ENCODE data around the gene ZFC3H1. TPM values are rescaled to one million over a fixed set of nuclear protein-coding genes. Genes with fewer than 3 reads are reported as not detected.

Gene ZFC3H1
- total RNA-seq, 1 donor from 2014 or later: 44.8 TPM

- no peak for TF ChIP-seq CTCF (IDR thresholded peaks at IDR 0.05)
- no peaks in the 10 kb centered on the region for H3K36me3 ChIP-seq
- H3K4me3 ChIP-seq: peak overlapping the region; percentile 4
- no peak overlapping the region for H3K27ac ChIP-seq
- no peak for ATAC-seq
- DNase-seq: no peak
- no peaks in the 10 kb centered on the region for H3K9me3 ChIP-seq
- H3K27me3 ChIP-seq: no peaks in the 10 kb centered on the region
- intact Hi-C loops (cut with DNase I): no loop called here
- H3K4me1 ChIP-seq: peaks cover 10% of the 10 kb centered on the region
Observed at GRCh38 chr12:71684081-71684480, 20.4 kb upstream of the ZFC3H1 start.

- H3K27ac ChIP-seq: no peak overlapping the region
- H3K9me3 ChIP-seq: no peaks in the 10 kb centered on the region
- H3K36me3 ChIP-seq: no peaks in the 10 kb centered on the region
- ATAC-seq: no peak
- H3K27me3 ChIP-seq: no peaks in the 10 kb centered on the region
- H3K4me3 ChIP-seq: no peak overlapping the region
- DNase-seq: no peak
- H3K4me1 ChIP-seq: peaks cover 10% of the 10 kb centered on the region
- no peak for TF ChIP-seq CTCF (IDR thresholded peaks at IDR 0.05)
- intact Hi-C loops (cut with DNase I): no loop called here
Observed at GRCh38 chr12:71683633-71684032, 20.0 kb upstream of the ZFC3H1 start.

GRCh38 chr12:71682466-71682865 is 18.8 kb upstream of the ZFC3H1 start:
- H3K4me1 ChIP-seq: peaks cover 7% of the 10 kb centered on the region
- no peak for TF ChIP-seq CTCF (IDR thresholded peaks at IDR 0.05)
- ATAC-seq (no peak), DNase-seq (no peak)
- no peak overlapping the region for H3K27ac ChIP-seq
- H3K4me3 ChIP-seq: no peak overlapping the region
- no peaks in the 10 kb centered on the region for H3K9me3 ChIP-seq
- intact Hi-C loops (cut with DNase I): no loop called here
- H3K27me3 ChIP-seq: no peaks in the 10 kb centered on the region
- no peaks in the 10 kb centered on the region for H3K36me3 ChIP-seq

GRCh38 chr12:71671816-71672215 is 8.2 kb upstream of the ZFC3H1 start:
- no peak for ATAC-seq

GRCh38 chr12:71671311-71671710 is 7.7 kb upstream of the ZFC3H1 start:
- TF ChIP-seq CTCF (IDR thresholded peaks at IDR 0.05): no peak
- no peak for ATAC-seq

More at GRCh38 chr12:71671816-71672215, 8.2 kb upstream of the ZFC3H1 start:
- Histone ChIP-seq H3K27ac (no peak overlapping the region), H3K36me3 (no peaks in the 10 kb centered on the region), H3K27me3 (no peaks in the 10 kb centered on the region), H3K9me3 (no peaks in the 10 kb centered on the region), H3K4me1 (no peaks in the 10 kb centered on the region), H3K4me3 (no peak overlapping the region)
- intact Hi-C loops (cut with DNase I): no loop called here
- TF ChIP-seq CTCF (IDR thresholded peaks at IDR 0.05): no peak
- DNase-seq: no peak

GRCh38 chr12:71666259-71666658 is 2.6 kb upstream of the ZFC3H1 start:
- ATAC-seq (no peak), DNase-seq (no peak)
- H3K36me3 ChIP-seq: no peaks in the 10 kb centered on the region
- no peaks in the 10 kb centered on the region for H3K9me3 ChIP-seq
- H3K4me3 ChIP-seq: no peak overlapping the region
- peaks cover 19% of the 10 kb centered on the region for H3K4me1 ChIP-seq
- no peak overlapping the region for H3K27ac ChIP-seq
- intact Hi-C loops (cut with DNase I): no loop called here
- TF ChIP-seq CTCF (IDR thresholded peaks at IDR 0.05): no peak
- H3K27me3 ChIP-seq: no peaks in the 10 kb centered on the region

More at GRCh38 chr12:71671311-71671710, 7.7 kb upstream of the ZFC3H1 start:
- Histone ChIP-seq H3K9me3 (no peaks in the 10 kb centered on the region), H3K4me1 (no peaks in the 10 kb centered on the region), H3K27ac (no peak overlapping the region), H3K4me3 (no peak overlapping the region), H3K36me3 (no peaks in the 10 kb centered on the region), H3K27me3 (no peaks in the 10 kb centered on the region)
- DNase-seq: no peak
- intact Hi-C loops (cut with DNase I): no loop called here
